Progenitor cell of endocrine pancreas (in vitro differentiated cells): Measurements from ENCODE around the gene CRY2. TPM values are rescaled to one million over a fixed set of nuclear protein-coding genes. Genes with fewer than 3 reads are reported as not detected.
"Not testable (repeated sequence)": the region's sequence is repeated elsewhere in the genome, so short reads cannot be mapped to it uniquely, and the experiment has no call there.

Experiments used
- DNase-seq: peaks from one replicate; pipeline ENCODE4 v3.0.0; 2021; ENCODE audit warnings: low spot score; ENCODE audit not compliant: unreplicated experiment
- H3K27ac Mint-ChIP-seq: 2 replicates; pipeline ENCODE4 v1.8.0; 2021; ENCODE audit warnings: mild to moderate bottlenecking, moderate library complexity, mixed read lengths
- H3K27me3 Mint-ChIP-seq: 2 replicates; pipeline ENCODE4 v1.8.0; 2021; ENCODE audit warnings: mixed read lengths
- H3K36me3 Mint-ChIP-seq: 2 replicates; pipeline ENCODE4 v1.8.0; 2022; ENCODE audit warnings: mixed read lengths; ENCODE audit not compliant: insufficient read depth
- H3K4me1 Mint-ChIP-seq: 2 replicates; pipeline ENCODE4 v1.8.0; 2021; ENCODE audit warnings: low read depth, mixed read lengths
- H3K4me3 Mint-ChIP-seq: 2 replicates; pipeline ENCODE4 v1.8.0; 2021; ENCODE audit warnings: low read depth, mild to moderate bottlenecking, moderate library complexity, mixed read lengths
- H3K9me3 Mint-ChIP-seq: 2 replicates; pipeline ENCODE4 v1.8.0; 2021; ENCODE audit warnings: low read depth, mixed read lengths
- total RNA-seq: library from RNA; stranded (reverse); gene quantifications from 2 replicates; pipeline ENCODE4 v1.2.1, GENCODE V29; 2021
- TF ChIP-seq, protein P1 (sequence below): fragments of 200-600 bp; sonication (generic); IDR thresholded peaks from one replicate; pipeline ENCODE4 v1.5.0; 2021; ENCODE audit warnings: antibody characterized with exemption, mild to moderate bottlenecking; ENCODE audit not compliant: unreplicated experiment

The CRY2 gene
- total RNA-seq, 1 donor from 2014 or later = 34.1 TPM

- Mint-ChIP-seq H3K9me3 (no peaks in the 10 kb centered on the region), H3K27ac (peak overlapping the region; percentile 45), H3K4me1 (peaks cover 33% of the 10 kb centered on the region)
These were observed 48.4 kb downstream of the CRY2 start for GRCh38 chr11:45895553-45896259.

DNA sequence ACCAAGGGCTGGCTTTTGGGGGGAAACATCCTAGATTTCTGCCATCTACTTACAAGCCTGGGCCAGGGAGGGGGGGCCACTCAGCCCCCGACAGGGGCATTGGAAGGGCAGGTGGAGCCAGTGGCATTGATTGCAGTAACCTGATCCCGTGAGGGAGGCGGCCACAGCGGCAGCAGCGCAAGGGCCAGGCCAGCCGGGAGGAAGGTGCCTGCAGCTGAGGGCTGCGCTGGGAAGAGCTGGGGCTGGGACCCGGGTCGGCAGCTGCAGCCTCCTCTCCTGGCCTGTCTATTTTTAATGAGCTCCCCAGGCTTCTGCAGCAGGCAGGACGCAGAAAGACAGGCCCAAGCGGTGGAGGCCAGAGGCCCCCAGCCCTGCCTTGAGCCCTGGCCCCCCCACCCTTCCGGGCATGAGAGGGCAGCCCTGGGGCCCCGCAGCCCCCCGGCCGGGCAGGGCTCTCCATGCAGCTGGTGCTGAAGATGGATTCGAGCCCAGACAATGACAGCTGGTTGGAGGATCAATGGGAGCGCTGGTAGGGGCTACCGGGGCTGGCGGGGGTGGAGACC lies 49.2 kb downstream of the CRY2 start:
- H3K27ac Mint-ChIP-seq = peak overlapping the region; percentile 81
- peak overlapping the region; percentile 40 for H3K4me3 Mint-ChIP-seq
- TF ChIP-seq, protein P1, sequence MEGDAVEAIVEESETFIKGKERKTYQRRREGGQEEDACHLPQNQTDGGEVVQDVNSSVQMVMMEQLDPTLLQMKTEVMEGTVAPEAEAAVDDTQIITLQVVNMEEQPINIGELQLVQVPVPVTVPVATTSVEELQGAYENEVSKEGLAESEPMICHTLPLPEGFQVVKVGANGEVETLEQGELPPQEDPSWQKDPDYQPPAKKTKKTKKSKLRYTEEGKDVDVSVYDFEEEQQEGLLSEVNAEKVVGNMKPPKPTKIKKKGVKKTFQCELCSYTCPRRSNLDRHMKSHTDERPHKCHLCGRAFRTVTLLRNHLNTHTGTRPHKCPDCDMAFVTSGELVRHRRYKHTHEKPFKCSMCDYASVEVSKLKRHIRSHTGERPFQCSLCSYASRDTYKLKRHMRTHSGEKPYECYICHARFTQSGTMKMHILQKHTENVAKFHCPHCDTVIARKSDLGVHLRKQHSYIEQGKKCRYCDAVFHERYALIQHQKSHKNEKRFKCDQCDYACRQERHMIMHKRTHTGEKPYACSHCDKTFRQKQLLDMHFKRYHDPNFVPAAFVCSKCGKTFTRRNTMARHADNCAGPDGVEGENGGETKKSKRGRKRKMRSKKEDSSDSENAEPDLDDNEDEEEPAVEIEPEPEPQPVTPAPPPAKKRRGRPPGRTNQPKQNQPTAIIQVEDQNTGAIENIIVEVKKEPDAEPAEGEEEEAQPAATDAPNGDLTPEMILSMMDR = no peak
- no peaks in the 10 kb centered on the region for H3K27me3 Mint-ChIP-seq
- H3K4me1 Mint-ChIP-seq = peaks cover 37% of the 10 kb centered on the region
- H3K36me3 Mint-ChIP-seq = no peaks in the 10 kb centered on the region
- DNase-seq = peak; percentile 69
- H3K9me3 Mint-ChIP-seq = no peaks in the 10 kb centered on the region

More at GRCh38 chr11:45895553-45896259, 48.4 kb downstream of the CRY2 start:
- TF ChIP-seq, protein P1 = no peak
- H3K4me3 Mint-ChIP-seq = no peak overlapping the region
- no peaks in the 10 kb centered on the region for H3K36me3 Mint-ChIP-seq
- DNase-seq = no peak
- H3K27me3 Mint-ChIP-seq = no peaks in the 10 kb centered on the region

DNA sequence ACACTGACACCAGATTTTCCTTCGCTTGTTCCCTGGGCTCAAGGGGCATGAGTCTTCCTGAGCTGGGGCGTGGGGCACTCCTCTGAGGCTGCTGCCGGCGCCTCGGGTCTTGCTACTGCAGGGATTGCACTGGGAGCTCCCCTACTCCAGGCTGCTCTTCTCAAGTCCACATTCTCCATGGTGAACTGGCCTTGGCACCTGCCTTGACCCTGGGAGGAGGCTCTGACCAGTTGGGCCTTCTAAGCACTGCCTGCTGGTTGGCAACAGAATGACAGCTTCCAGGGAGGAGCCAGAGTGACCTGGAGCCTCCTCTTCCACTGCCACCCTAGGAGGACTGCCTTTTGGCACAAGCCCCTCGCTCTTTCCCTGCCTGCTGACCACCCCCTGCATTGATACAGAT lies 50.3 kb downstream of the CRY2 start:
- H3K4me3 Mint-ChIP-seq = no peak overlapping the region
- no peak for DNase-seq
- H3K9me3 Mint-ChIP-seq = no peaks in the 10 kb centered on the region
- H3K4me1 Mint-ChIP-seq = peaks cover 32% of the 10 kb centered on the region
- H3K27ac Mint-ChIP-seq = no peak overlapping the region
- TF ChIP-seq, protein P1 = no peak
- no peaks in the 10 kb centered on the region for H3K36me3 Mint-ChIP-seq
- H3K27me3 Mint-ChIP-seq = no peaks in the 10 kb centered on the region

- Mint-ChIP-seq H3K9me3 (no peaks in the 10 kb centered on the region), H3K4me1 (peaks cover 19% of the 10 kb centered on the region), H3K36me3 (no peaks in the 10 kb centered on the region), H3K27ac (peak overlapping the region; percentile 88), H3K27me3 (no peaks in the 10 kb centered on the region), H3K4me3 (peak overlapping the region; percentile 70)
- TF ChIP-seq, protein P1 = no peak
- DNase-seq = no peak
These were observed 51.8 kb downstream of the CRY2 start for GRCh38 chr11:45899086-45899447.

DNA sequence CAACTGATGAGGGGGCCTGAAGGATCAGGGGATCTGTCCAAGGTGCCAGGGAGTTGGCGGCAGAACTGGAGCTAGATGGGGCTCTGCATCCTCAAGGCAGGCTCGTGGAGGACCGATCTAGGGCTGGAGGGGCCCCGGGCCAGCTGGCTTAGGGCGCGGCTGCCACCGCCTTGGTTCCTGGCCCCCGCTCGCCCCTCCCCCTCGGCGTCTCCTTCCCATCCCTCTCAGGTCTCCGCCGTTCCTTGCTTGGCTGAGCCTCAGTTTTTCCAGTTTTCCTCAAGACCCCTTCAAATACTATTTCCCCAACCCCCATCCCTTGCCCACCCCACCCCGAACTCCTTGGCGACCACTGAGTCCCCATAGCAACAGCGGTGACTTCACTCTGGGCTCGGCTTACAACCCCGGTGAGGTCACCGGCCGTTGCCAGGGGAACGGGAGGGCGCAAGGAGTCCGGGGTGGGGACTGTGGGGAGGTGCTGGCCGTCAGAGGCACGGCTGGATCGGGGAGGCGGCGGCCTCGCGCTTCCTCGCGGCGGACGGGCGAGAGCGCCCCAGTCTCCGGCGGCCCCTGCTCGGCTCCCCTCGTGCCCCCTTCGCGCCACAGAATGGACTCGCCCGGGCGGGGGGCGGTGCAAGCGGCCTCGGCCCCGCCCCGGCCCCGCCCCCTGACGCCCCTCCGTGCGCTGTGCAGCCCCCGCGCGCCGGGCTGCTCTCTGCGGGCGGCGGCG lies 52.3 kb downstream of the CRY2 start:
- Mint-ChIP-seq H3K36me3 (peaks cover 2% of the 10 kb centered on the region), H3K27me3 (no peaks in the 10 kb centered on the region), H3K9me3 (no peaks in the 10 kb centered on the region), H3K27ac (peak overlapping the region; percentile 88), H3K4me3 (peak overlapping the region; percentile 70), H3K4me1 (peaks cover 19% of the 10 kb centered on the region)
- peak; percentile 81 for DNase-seq
- TF ChIP-seq, protein P1 = no peak

DNA sequence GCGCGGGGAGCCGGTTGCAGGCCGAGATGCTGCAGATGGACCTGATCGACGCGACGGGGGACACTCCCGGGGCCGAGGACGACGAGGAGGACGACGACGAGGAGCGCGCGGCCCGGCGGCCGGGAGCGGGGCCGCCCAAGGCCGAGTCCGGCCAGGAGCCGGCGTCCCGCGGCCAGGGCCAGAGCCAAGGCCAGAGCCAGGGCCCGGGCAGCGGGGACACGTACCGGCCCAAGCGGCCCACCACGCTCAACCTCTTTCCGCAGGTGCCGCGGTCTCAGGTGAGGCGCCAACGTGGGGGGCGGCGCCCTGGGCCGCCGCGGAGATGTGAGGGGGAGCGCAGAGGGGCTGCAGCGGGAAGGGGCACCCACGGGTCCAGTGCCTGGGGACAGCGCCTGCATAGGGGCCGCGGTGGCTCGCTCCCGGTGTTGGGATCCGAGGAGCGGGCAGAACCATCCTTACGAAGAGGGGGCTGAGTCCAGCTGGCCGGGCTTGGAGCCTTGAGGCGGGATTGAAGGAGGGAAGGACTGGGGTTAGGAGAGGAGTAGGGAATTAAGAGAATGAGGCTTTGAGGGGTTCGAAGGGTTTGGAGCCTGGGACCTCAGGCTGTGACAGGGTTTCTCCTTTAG lies 53.0 kb downstream of the CRY2 start:
- not testable (repeated sequence) for H3K27me3 Mint-ChIP-seq, DNase-seq, H3K9me3 Mint-ChIP-seq, H3K36me3 Mint-ChIP-seq
- Mint-ChIP-seq H3K4me3 (peak overlapping the region; percentile 77), H3K4me1 (peaks cover 15% of the 10 kb centered on the region), H3K27ac (peak overlapping the region; percentile 90)
